HepG2 (cell line): ENCODE measurements around the gene UBAP1. TPM values are rescaled to one million over a fixed set of nuclear protein-coding genes. Genes with fewer than 3 reads are reported as not detected.

Experiments
- AFF4 ChIP-seq: sonication (generic); formaldehyde crosslinking; IDR thresholded peaks from 2 replicates; pipeline ENCODE4 v1.4.0; 2020; ENCODE audit warnings: missing genetic modification reagents
- HOXD1 ChIP-seq: sonication (generic); formaldehyde crosslinking; IDR thresholded peaks from 2 replicates; pipeline ENCODE4 v1.5.0; 2020; ENCODE audit warnings: missing genetic modification reagents
- MEIS1 ChIP-seq: sonication (generic); formaldehyde crosslinking; IDR thresholded peaks from 2 replicates; pipeline ENCODE4 v1.9.0; 2021; ENCODE audit warnings: mild to moderate bottlenecking, missing genetic modification reagents, moderate library complexity, borderline replicate concordance
- PRMT3 ChIP-seq: sonication (generic); formaldehyde crosslinking; IDR thresholded peaks from 2 replicates; pipeline ENCODE4 v1.8.1; 2022; ENCODE audit warnings: low read depth, mild to moderate bottlenecking, moderate library complexity, missing genetic modification reagents, borderline replicate concordance
- SMARCC2 ChIP-seq: fragments of 450-650 bp; IDR thresholded peaks from 2 replicates; pipeline ENCODE4 v1.6.1; 2017; ENCODE audit warnings: antibody characterized with exemption, mild to moderate bottlenecking
- TCF12 ChIP-seq, 2 experiments: fragments of 450-650 bp in 1 of 2; sonication (generic) in 1 of 2; formaldehyde crosslinking in 1 of 2; IDR thresholded peaks; 2 replicates each; pipeline versions ENCODE4 v1.6.1 to v1.8.0; 2017 to 2022; ENCODE audit warnings: antibody characterized with exemption in 1 of 2, mild to moderate bottlenecking in 1 of 2, missing genetic modification reagents in 1 of 2, moderate library complexity in 1 of 2
- ZFP36L1 ChIP-seq: sonication (generic); formaldehyde crosslinking; IDR thresholded peaks from 2 replicates; pipeline ENCODE4 v1.8.0; 2022; ENCODE audit warnings: mild to moderate bottlenecking, missing genetic modification reagents, moderate library complexity
- ZNF646 ChIP-seq: sonication (generic); formaldehyde crosslinking; IDR thresholded peaks from 2 replicates; pipeline ENCODE4 v1.9.0; 2021; ENCODE audit warnings: mild to moderate bottlenecking, missing genetic modification reagents
- polyA plus RNA-seq, 8 experiments: library from polyadenylated mRNA; depleted of rRNA in 3 of 8; stranded (reverse) in 7 of 8; unstranded in 1 of 8; fragments of >200 nt; fragmentation: Illumina TruSeq in 4 of 8; extraction: Trizol in 4 of 8; gene quantifications; 2 replicates each; pipeline versions ENCODE4 v1.2.1 to v1.2.3, GENCODE V29; 2011 to 2016; ENCODE audit warnings: low read depth in 4 of 8, missing spikeins in 1 of 8, mixed read lengths in 1 of 8; ENCODE audit not compliant: insufficient read depth in 1 of 8
- total RNA-seq, 5 experiments: library from RNA; depleted of rRNA; stranded (reverse); fragments of >200 nt; fragmentation: Illumina TruSeq; extraction: Trizol; gene quantifications; 2 replicates each; pipeline ENCODE4 v1.2.3, GENCODE V29; 2016; ENCODE audit warnings: low read depth in 1 of 5
- TF ChIP-seq, protein P1 (sequence below): sonication (generic); formaldehyde crosslinking; IDR thresholded peaks from 2 replicates; pipeline ENCODE4 v1.4.0; 2020; ENCODE audit warnings: mild to moderate bottlenecking, missing genetic modification reagents
- TF ChIP-seq, protein P2 (sequence below): sonication (generic); formaldehyde crosslinking; IDR thresholded peaks from 2 replicates; pipeline ENCODE4 v1.8.0; 2022; ENCODE audit warnings: mild to moderate bottlenecking, missing genetic modification reagents; ENCODE audit not compliant: insufficient replicate concordance
- TF ChIP-seq, protein P3 (sequence below): sonication (generic); formaldehyde crosslinking; IDR thresholded peaks from 2 replicates; pipeline ENCODE4 v1.4.0; 2020; ENCODE audit warnings: missing genetic modification reagents, mild to moderate bottlenecking, borderline replicate concordance

Gene UBAP1
- total and polyA plus RNA-seq, 2 of the 13 experiments (the other 11 are each of a cell fraction or from before 2014, with no cell fraction given), result 19.5 to 40.5 TPM

GRCh38 chr9:34178436-34179212 is at the start of gene UBAP1 (continued):
- TF ChIP-seq, protein P1, sequence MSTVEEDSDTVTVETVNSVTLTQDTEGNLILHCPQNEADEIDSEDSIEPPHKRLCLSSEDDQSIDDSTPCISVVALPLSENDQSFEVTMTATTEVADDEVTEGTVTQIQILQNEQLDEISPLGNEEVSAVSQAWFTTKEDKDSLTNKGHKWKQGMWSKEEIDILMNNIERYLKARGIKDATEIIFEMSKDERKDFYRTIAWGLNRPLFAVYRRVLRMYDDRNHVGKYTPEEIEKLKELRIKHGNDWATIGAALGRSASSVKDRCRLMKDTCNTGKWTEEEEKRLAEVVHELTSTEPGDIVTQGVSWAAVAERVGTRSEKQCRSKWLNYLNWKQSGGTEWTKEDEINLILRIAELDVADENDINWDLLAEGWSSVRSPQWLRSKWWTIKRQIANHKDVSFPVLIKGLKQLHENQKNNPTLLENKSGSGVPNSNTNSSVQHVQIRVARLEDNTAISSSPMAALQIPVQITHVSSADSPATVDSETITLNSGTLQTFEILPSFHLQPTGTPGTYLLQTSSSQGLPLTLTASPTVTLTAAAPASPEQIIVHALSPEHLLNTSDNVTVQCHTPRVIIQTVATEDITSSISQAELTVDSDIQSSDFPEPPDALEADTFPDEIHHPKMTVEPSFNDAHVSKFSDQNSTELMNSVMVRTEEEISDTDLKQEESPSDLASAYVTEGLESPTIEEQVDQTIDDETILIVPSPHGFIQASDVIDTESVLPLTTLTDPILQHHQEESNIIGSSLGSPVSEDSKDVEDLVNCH (CRISPR knock-in tag), result 0 out of 2 replicates have a peak, but pooled peaks have one; percentile 53
- TF ChIP-seq ZNF646 (CRISPR knock-in tag) (no peak), TCF12 (IDR thresholded peaks at IDR 0.05) (no peak), TCF12 (CRISPR knock-in tag; IDR thresholded peaks at IDR 0.05) (no peak), PRMT3 (CRISPR knock-in tag) (no peak), MEIS1 (CRISPR knock-in tag) (0 out of 2 replicates have a peak, but pooled peaks have one; percentile 67), ZFP36L1 (CRISPR knock-in tag) (peak; percentile 48; the same call in 1 of the 2 replicates), AFF4 (no peak), HOXD1 (CRISPR knock-in tag) (no peak), SMARCC2 (no peak)
- TF ChIP-seq, protein P2, sequence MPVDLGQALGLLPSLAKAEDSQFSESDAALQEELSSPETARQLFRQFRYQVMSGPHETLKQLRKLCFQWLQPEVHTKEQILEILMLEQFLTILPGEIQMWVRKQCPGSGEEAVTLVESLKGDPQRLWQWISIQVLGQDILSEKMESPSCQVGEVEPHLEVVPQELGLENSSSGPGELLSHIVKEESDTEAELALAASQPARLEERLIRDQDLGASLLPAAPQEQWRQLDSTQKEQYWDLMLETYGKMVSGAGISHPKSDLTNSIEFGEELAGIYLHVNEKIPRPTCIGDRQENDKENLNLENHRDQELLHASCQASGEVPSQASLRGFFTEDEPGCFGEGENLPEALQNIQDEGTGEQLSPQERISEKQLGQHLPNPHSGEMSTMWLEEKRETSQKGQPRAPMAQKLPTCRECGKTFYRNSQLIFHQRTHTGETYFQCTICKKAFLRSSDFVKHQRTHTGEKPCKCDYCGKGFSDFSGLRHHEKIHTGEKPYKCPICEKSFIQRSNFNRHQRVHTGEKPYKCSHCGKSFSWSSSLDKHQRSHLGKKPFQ (CRISPR knock-in tag), result peak; percentile 90
- TF ChIP-seq, protein P3, sequence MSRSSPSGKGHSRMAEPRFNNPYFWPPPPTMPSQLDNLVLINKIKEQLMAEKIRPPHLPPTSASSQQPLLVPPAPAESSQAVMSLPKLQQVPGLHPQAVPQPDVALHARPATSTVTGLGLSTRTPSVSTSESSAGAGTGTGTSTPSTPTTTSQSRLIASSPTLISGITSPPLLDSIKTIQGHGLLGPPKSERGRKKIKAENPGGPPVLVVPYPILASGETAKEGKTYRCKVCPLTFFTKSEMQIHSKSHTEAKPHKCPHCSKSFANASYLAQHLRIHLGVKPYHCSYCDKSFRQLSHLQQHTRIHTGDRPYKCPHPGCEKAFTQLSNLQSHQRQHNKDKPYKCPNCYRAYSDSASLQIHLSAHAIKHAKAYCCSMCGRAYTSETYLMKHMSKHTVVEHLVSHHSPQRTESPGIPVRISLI (CRISPR knock-in tag), result peak; percentile 43; the same call in 1 of the 2 replicates
